HG03558 (cell line): ENCODE results near the gene CD4.
A peak's percentile ranks its signal among the peaks of the same experiment; 100 is the strongest.
"Not testable (repeated sequence)": the region's sequence is repeated elsewhere in the genome, so short reads cannot be mapped to it uniquely, and the experiment has no call there.

ENCODE experiments used
- ATAC-seq: cut with Tn5 transposase; IDR thresholded peaks from one replicate; pipeline ENCODE4 v1.9.1; 2021; ENCODE audit warnings: moderate number of reproducible peaks; ENCODE audit not compliant: unreplicated experiment; ENCODE audit errors: extremely low read depth

CD4 gene

GRCh38 chr12:6788972-6789924 lies at the start of gene CD4:
Gene CD4 (plus strand): TSS chr12:6789528. CDS start chr12:6800139, 10,611 bp downstream.
- ATAC-seq: no peak

GRCh38 chr12:6742080-6742479 lies 47.2 kb upstream of the CD4 start:
- not testable (repeated sequence) for ATAC-seq

DNA sequence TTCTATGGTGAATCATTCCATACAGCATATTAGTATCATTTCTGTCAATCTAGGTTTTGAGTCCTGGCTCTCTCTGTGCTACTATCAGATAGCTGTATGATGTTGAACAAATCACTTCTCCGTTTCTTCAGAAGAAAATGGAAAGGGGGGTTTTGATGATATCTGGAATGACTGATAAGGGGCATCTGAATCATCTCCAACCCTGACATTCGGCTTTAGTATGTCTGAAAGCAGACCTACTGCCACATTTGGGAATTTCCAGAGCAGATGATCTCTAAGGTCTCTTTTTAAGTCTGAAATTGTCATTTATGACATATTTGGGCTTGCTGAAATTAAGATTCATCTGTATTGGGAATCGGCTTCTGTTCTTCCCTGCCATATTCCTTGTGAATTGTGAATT lies 46.5 kb upstream of the CD4 start:
- no peak for ATAC-seq

DNA sequence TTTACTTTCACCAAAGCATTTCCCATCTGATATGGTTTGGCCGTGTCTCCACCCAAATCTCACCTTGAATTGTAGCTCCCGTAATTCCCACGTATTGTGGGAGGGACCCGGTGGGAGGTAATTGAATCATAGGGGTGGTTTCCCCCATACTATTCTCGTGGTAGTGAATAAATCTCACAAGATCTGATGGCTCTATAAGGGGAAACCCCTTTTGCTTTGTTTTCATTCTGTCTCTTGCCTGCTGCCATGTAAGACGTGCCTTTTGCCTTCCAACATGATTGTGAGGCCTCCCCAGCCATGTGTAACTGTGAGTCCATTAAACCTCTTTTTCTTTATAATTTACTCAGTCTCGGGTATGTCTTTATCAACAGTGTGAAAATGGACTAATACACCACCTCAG lies 46.0 kb upstream of the CD4 start:
- ATAC-seq: not testable (repeated sequence)

- ATAC-seq: no peak
Observed at GRCh38 chr12:6745741-6746525, 43.4 kb upstream of the CD4 start.

GRCh38 chr12:6747216-6747615 lies 42.1 kb upstream of the CD4 start:
- ATAC-seq: no peak

DNA sequence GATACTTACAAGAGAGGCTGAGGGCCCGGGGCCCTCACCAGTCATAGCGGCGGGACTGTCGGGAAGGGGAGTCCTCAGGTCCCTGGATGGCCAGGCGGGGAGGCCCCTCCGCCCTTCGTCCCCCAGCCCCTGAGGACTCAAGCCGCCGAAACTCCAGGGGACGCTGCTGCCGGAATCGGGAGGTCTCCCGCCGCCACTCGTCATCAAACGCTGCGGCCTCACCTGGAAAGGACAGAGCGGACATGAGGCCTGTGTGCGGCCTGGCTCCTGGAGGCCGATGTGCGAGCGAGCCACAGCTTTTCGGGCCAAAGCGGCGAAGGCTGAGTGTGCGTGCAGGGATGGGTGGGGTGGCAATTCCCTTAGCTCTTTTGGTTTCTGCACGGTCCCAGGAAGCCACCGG lies 40.6 kb upstream of the CD4 start:
- ATAC-seq: no peak

- no peak for ATAC-seq
Observed at GRCh38 chr12:6750506-6750905, 38.8 kb upstream of the CD4 start.

GRCh38 chr12:6751767-6752166 lies 37.6 kb upstream of the CD4 start:
- ATAC-seq: no peak

GRCh38 chr12:6752167-6752920 lies 37.0 kb upstream of the CD4 start:
- ATAC-seq: no peak

DNA sequence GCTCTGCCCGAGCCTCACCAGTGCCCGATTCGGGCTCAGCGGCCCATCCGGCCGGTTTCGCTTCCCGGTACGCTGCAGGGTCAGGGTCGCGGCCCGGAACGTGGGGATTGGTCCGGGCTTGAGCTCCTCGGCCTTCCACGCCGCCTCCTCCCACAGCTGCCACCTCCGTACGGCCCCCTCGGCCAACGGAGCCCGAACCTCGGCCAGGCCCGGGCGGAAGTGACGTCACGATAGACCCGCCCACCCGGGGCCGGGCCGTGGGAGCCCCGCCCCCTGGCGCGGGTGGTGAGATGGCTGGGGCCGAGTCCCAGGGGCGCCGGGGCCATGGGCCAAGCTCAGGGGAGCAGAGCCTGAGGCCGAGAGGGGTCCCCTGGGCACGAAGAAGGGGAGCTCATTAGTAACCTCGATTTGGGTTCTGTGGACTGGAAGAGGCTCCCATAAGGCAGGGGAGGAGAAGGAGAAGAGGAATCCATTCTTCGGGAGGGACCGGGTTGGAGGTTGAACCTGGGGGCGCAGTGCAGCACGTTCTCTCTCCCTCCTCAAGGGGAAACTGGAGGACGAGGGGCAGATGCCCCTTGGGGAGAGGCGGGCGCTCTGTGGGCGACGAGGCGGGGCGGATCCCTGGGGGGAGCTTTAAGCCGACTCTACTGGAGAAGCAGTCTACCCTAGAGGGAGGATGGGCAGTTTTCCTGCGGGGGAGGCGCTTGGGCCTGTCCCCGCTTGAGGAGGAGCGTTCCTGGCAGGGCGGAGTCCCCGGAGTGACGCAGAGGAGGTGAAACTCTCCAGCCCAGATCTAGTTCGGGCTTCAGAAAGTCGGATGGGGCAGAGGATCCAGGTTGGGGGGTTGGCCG lies 36.2 kb upstream of the CD4 start, which contains the start of gene MLF2:
TSS of gene MLF2 (minus strand) at position 221 of the 851 bp plus-strand sequence. CDS start 807 bp downstream, outside the sequence.
- peak; percentile 65 for ATAC-seq

DNA sequence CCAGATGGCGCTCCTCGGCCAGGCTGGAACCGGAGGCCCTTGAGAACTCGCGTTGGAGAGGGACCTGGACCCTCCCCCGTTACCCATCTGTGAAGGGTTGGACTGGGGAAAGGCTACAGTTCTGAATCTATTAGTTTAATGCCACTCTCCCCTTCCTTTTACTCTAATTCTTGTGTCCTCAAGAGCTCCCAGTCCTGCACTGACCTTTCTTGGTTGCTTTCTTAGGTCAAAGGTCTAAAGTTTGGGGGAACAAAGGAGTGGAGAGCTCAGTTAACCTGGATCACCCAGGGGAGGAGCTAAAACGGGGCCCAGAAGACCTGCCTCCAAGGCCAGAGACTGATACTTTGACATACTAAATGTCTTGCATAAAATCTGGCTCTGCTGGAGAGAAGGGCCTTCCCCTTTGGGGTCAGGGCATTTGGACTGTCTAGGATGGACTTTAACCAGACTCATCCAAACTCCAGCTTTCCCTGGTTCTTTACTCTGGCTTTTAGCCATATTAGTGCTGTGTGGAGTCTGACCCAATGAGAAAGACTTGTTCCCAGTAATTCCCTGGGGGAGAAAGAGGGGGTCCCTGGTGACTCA lies 35.5 kb upstream of the CD4 start:
- ATAC-seq: no peak

GRCh38 chr12:6754411-6754810 lies 34.9 kb upstream of the CD4 start:
- no peak for ATAC-seq

- ATAC-seq: no peak
Observed at GRCh38 chr12:6757028-6757690, 32.2 kb upstream of the CD4 start.

GRCh38 chr12:6758506-6759095 lies 30.7 kb upstream of the CD4 start:
- ATAC-seq: no peak

GRCh38 chr12:6759741-6760140 lies 29.6 kb upstream of the CD4 start:
- ATAC-seq: no peak

- ATAC-seq: no peak
Observed at GRCh38 chr12:6763380-6763779, 25.9 kb upstream of the CD4 start.
